IPS-18a (cell line): ENCODE data around the gene ARID3B.
"Not testable (repeated sequence)": the region's sequence is repeated elsewhere in the genome, so short reads cannot be mapped to it uniquely, and the experiment has no call there.

Experiments used
- H3K27ac ChIP-seq: one replicate; pipeline ENCODE4 v1.5.1; 2013; ENCODE audit warnings: low read length
- H3K27me3 ChIP-seq: one replicate; pipeline ENCODE4 v1.6.1; 2013; ENCODE audit warnings: mild to moderate bottlenecking, low read length; ENCODE audit not compliant: control insufficient read depth, insufficient read depth
- H3K36me3 ChIP-seq: one replicate; pipeline ENCODE4 v1.6.1; 2013; ENCODE audit warnings: low read depth, low read length; ENCODE audit not compliant: control insufficient read depth
- H3K4me1 ChIP-seq: one replicate; pipeline ENCODE4 v1.6.1; 2013; ENCODE audit warnings: low read depth, low read length; ENCODE audit not compliant: control insufficient read depth
- H3K4me3 ChIP-seq: one replicate; pipeline ENCODE4 v1.5.1; 2013; ENCODE audit warnings: low read length
- H3K9ac ChIP-seq: one replicate; pipeline ENCODE4 v1.6.1; 2013; ENCODE audit warnings: mild to moderate bottlenecking, low read length, moderate library complexity
- H3K9me3 ChIP-seq: one replicate; pipeline ENCODE4 v1.6.1; 2013; ENCODE audit warnings: low read depth, low read length; ENCODE audit not compliant: control insufficient read depth

The ARID3B gene

GRCh38 chr15:74627766-74628165, 86.7 kb downstream of the ARID3B start:
- Histone ChIP-seq H3K9ac (no peak overlapping the region), H3K27ac (no peak overlapping the region), H3K27me3 (no peaks in the 10 kb centered on the region), H3K4me3 (no peak overlapping the region), H3K9me3 (no peaks in the 10 kb centered on the region), H3K36me3 (peaks cover 72% of the 10 kb centered on the region), H3K4me1 (no peaks in the 10 kb centered on the region)

- Histone ChIP-seq H3K36me3 (peaks cover 68% of the 10 kb centered on the region), H3K27ac (no peak overlapping the region)
These were observed 87.2 kb downstream of the ARID3B start for GRCh38 chr15:74628199-74628598.

GRCh38 chr15:74628949-74629348, 87.9 kb downstream of the ARID3B start:
- no peak overlapping the region for H3K9ac ChIP-seq
- H3K4me3 ChIP-seq: no peak overlapping the region
- H3K4me1 ChIP-seq: no peaks in the 10 kb centered on the region
- no peaks in the 10 kb centered on the region for H3K9me3 ChIP-seq
- peaks cover 61% of the 10 kb centered on the region for H3K36me3 ChIP-seq
- no peak overlapping the region for H3K27ac ChIP-seq
- H3K27me3 ChIP-seq: no peaks in the 10 kb centered on the region

More at GRCh38 chr15:74628199-74628598, 87.2 kb downstream of the ARID3B start:
- Histone ChIP-seq H3K9ac (no peak overlapping the region), H3K4me3 (no peak overlapping the region), H3K4me1 (no peaks in the 10 kb centered on the region), H3K9me3 (no peaks in the 10 kb centered on the region), H3K27me3 (no peaks in the 10 kb centered on the region)

GRCh38 chr15:74629696-74630095, 88.7 kb downstream of the ARID3B start:
- peaks cover 61% of the 10 kb centered on the region for H3K36me3 ChIP-seq
- H3K27ac ChIP-seq, H3K9me3 ChIP-seq, H3K4me3 ChIP-seq, H3K9ac ChIP-seq, H3K27me3 ChIP-seq, H3K4me1 ChIP-seq: not testable (repeated sequence)

- H3K27me3 ChIP-seq: no peaks in the 10 kb centered on the region
- H3K36me3 ChIP-seq: peaks cover 59% of the 10 kb centered on the region
- no peaks in the 10 kb centered on the region for H3K4me1 ChIP-seq
- no peaks in the 10 kb centered on the region for H3K9me3 ChIP-seq
- no peak overlapping the region for H3K9ac ChIP-seq
- no peak overlapping the region for H3K27ac ChIP-seq
- no peak overlapping the region for H3K4me3 ChIP-seq
These were observed 89.5 kb downstream of the ARID3B start for GRCh38 chr15:74630284-74631086.

GRCh38 chr15:74631087-74631385, 90.0 kb downstream of the ARID3B start:
- H3K4me3 ChIP-seq: no peak overlapping the region
- H3K4me1 ChIP-seq: no peaks in the 10 kb centered on the region
- H3K9me3 ChIP-seq: no peaks in the 10 kb centered on the region
- no peak overlapping the region for H3K27ac ChIP-seq
- no peak overlapping the region for H3K9ac ChIP-seq
- no peaks in the 10 kb centered on the region for H3K27me3 ChIP-seq
- H3K36me3 ChIP-seq: peaks cover 55% of the 10 kb centered on the region

GRCh38 chr15:74631408-74631807, 90.4 kb downstream of the ARID3B start:
- Histone ChIP-seq H3K27me3 (no peaks in the 10 kb centered on the region), H3K4me1 (no peaks in the 10 kb centered on the region), H3K36me3 (peaks cover 51% of the 10 kb centered on the region), H3K27ac (no peak overlapping the region), H3K9me3 (no peaks in the 10 kb centered on the region), H3K9ac (no peak overlapping the region), H3K4me3 (no peak overlapping the region)

- Histone ChIP-seq H3K9ac (no peak overlapping the region), H3K27ac (no peak overlapping the region), H3K9me3 (no peaks in the 10 kb centered on the region), H3K4me1 (no peaks in the 10 kb centered on the region), H3K27me3 (no peaks in the 10 kb centered on the region), H3K4me3 (no peak overlapping the region), H3K36me3 (peaks cover 45% of the 10 kb centered on the region)
These were observed 91.0 kb downstream of the ARID3B start for GRCh38 chr15:74631935-74632560.

GRCh38 chr15:74632601-74633000, 91.6 kb downstream of the ARID3B start:
- Histone ChIP-seq H3K27ac (no peak overlapping the region), H3K36me3 (peaks cover 42% of the 10 kb centered on the region), H3K9ac (no peak overlapping the region)

GRCh38 chr15:74633781-74634180, 92.8 kb downstream of the ARID3B start:
- Histone ChIP-seq H3K9ac (no peak overlapping the region), H3K4me3 (no peak overlapping the region), H3K4me1 (no peaks in the 10 kb centered on the region), H3K36me3 (peaks cover 32% of the 10 kb centered on the region), H3K27ac (no peak overlapping the region), H3K27me3 (no peaks in the 10 kb centered on the region), H3K9me3 (no peaks in the 10 kb centered on the region)

More at GRCh38 chr15:74632601-74633000, 91.6 kb downstream of the ARID3B start:
- Histone ChIP-seq H3K27me3 (no peaks in the 10 kb centered on the region), H3K9me3 (no peaks in the 10 kb centered on the region), H3K4me3 (no peak overlapping the region), H3K4me1 (no peaks in the 10 kb centered on the region)

GRCh38 chr15:74635228-74635627, 94.2 kb downstream of the ARID3B start:
- Histone ChIP-seq H3K4me3 (no peak overlapping the region), H3K9ac (no peak overlapping the region), H3K9me3 (no peaks in the 10 kb centered on the region), H3K36me3 (peaks cover 25% of the 10 kb centered on the region), H3K4me1 (no peaks in the 10 kb centered on the region), H3K27me3 (no peaks in the 10 kb centered on the region), H3K27ac (no peak overlapping the region)

GRCh38 chr15:74636984-74637383, 96.0 kb downstream of the ARID3B start:
- no peak overlapping the region for H3K9ac ChIP-seq
- H3K27me3 ChIP-seq: no peaks in the 10 kb centered on the region
- no peak overlapping the region for H3K27ac ChIP-seq
- no peaks in the 10 kb centered on the region for H3K9me3 ChIP-seq
- peaks cover 23% of the 10 kb centered on the region for H3K36me3 ChIP-seq
- H3K4me1 ChIP-seq: no peaks in the 10 kb centered on the region
- H3K4me3 ChIP-seq: no peak overlapping the region
